CD14-positive monocyte (primary cell): Measurements from ENCODE around the gene ROBO2. TPM values are rescaled to one million over a fixed set of nuclear protein-coding genes. Genes with fewer than 3 reads are reported as not detected.

Experiments used
- DNase-seq, 3 donors: peaks; one replicate each; pipeline ENCODE4 v3.0.0-alpha.2; 2011 to 2022
- H2AFZ ChIP-seq: 2 replicates; pipeline ENCODE4 v1.6.0; 2012; ENCODE audit warnings: mild to moderate bottlenecking, low read depth, low read length, inconsistent platforms; ENCODE audit not compliant: insufficient read depth, poor library complexity, severe bottlenecking
- H3K27ac ChIP-seq, 2 donors: 1 replicate in 1 of 2; 2 replicates in 1 of 2; pipeline ENCODE4 v1.5.1; 2012 to 2013; ENCODE audit warnings: low read length in 2 of 2, control low read depth in 1 of 2, inconsistent platforms in 1 of 2, low read depth in 1 of 2, mild to moderate bottlenecking in 1 of 2
- H3K27me3 ChIP-seq, 2 donors: one replicate each; pipeline versions ENCODE4 v1.6.0 to v1.6.1; 2011 to 2013; ENCODE audit warnings: low read length in 2 of 2; ENCODE audit not compliant: control insufficient read depth in 2 of 2, insufficient read depth in 2 of 2
- H3K36me3 ChIP-seq, 2 donors: replicated peaks in 1 of 2; 1 replicate in 1 of 2; 2 replicates in 1 of 2; pipeline versions ENCODE4 v1.5.1 to v1.6.1; 2012 to 2013; ENCODE audit warnings: low read length in 2 of 2, control low read depth in 1 of 2, inconsistent platforms in 1 of 2, mild to moderate bottlenecking in 1 of 2; ENCODE audit not compliant: insufficient read depth in 2 of 2, control insufficient read depth in 1 of 2
- H3K4me1 ChIP-seq, 2 donors: 1 replicate in 1 of 2; 2 replicates in 1 of 2; pipeline versions ENCODE4 v1.5.1 to v1.6.1; 2012 to 2013; ENCODE audit warnings: low read length in 2 of 2, control low read depth in 1 of 2, inconsistent platforms in 1 of 2, mild to moderate bottlenecking in 1 of 2, moderate library complexity in 1 of 2; ENCODE audit not compliant: insufficient read depth in 2 of 2, control insufficient read depth in 1 of 2
- H3K4me2 ChIP-seq: replicated peaks from 2 replicates; pipeline ENCODE3; 2012; ENCODE audit warnings: low read length, moderate library complexity, mild to moderate bottlenecking; ENCODE audit not compliant: poor library complexity, severe bottlenecking; ENCODE audit errors: extremely low read depth
- H3K4me3 ChIP-seq, 3 experiments: fragments of 200-600 bp in 1 of 3; sonication (generic) in 1 of 3; replicated peaks in 1 of 3; 1 replicate in 2 of 3; 2 replicates in 1 of 3; pipeline ENCODE4 v1.5.1; 2011 to 2013; ENCODE audit warnings: low read length in 3 of 3, mild to moderate bottlenecking in 3 of 3, control low read depth in 2 of 3, low read depth in 2 of 3, inconsistent platforms in 1 of 3, moderate library complexity in 1 of 3
- H3K79me2 ChIP-seq: 2 replicates; pipeline ENCODE4 v1.6.0; 2012; ENCODE audit warnings: mild to moderate bottlenecking, control low read depth, inconsistent platforms, low read length, moderate library complexity; ENCODE audit not compliant: insufficient read depth
- H3K9ac ChIP-seq: 2 replicates; pipeline ENCODE4 v1.6.0; 2017; ENCODE audit warnings: low read length, mild to moderate bottlenecking; ENCODE audit not compliant: insufficient read depth, poor library complexity, severe bottlenecking
- H3K9me3 ChIP-seq, 2 donors: replicated peaks in 1 of 2; 1 replicate in 1 of 2; 2 replicates in 1 of 2; pipeline versions ENCODE4 v1.5.1 to v1.6.1; 2012 to 2013; ENCODE audit warnings: low read length in 2 of 2, control low read depth in 1 of 2; ENCODE audit not compliant: control insufficient read depth in 1 of 2, insufficient read depth in 1 of 2
- H4K20me1 ChIP-seq: 2 replicates; pipeline ENCODE4 v1.6.0; 2012; ENCODE audit warnings: mild to moderate bottlenecking, low read length, control low read depth, moderate library complexity; ENCODE audit not compliant: insufficient read depth
- H3K27ac Mint-ChIP-seq, 7 donors: one replicate each; pipeline ENCODE4 v1.8.0; 2020; ENCODE audit warnings: mild to moderate bottlenecking in 7 of 7, mixed read lengths in 7 of 7, moderate library complexity in 6 of 7, inconsistent platforms in 2 of 7
- H3K27me3 Mint-ChIP-seq, 3 donors: one replicate each; pipeline ENCODE4 v1.8.0; 2021 to 2022; ENCODE audit warnings: low read depth in 3 of 3, mild to moderate bottlenecking in 3 of 3, mixed read lengths in 3 of 3, moderate library complexity in 3 of 3, inconsistent platforms in 1 of 3
- H3K36me3 Mint-ChIP-seq, 2 donors: one replicate each; pipeline ENCODE4 v1.8.0; 2020; ENCODE audit warnings: mixed read lengths in 2 of 2, inconsistent platforms in 1 of 2, mild to moderate bottlenecking in 1 of 2
- H3K4me1 Mint-ChIP-seq: one replicate; pipeline ENCODE4 v1.8.0; 2020; ENCODE audit warnings: mild to moderate bottlenecking, mixed read lengths
- H3K4me3 Mint-ChIP-seq, 2 donors: one replicate each; pipeline ENCODE4 v1.8.0; 2020; ENCODE audit warnings: mild to moderate bottlenecking in 2 of 2, mixed read lengths in 2 of 2, moderate library complexity in 1 of 2
- H3K9me3 Mint-ChIP-seq, 7 donors: one replicate each; pipeline ENCODE4 v1.8.0; 2020 to 2022; ENCODE audit warnings: mixed read lengths in 7 of 7, mild to moderate bottlenecking in 6 of 7, moderate library complexity in 6 of 7, inconsistent platforms in 2 of 7
- WGBS: methylation state at CpG from one replicate; pipeline ENCODE4 v1.1.5; 2013; ENCODE audit warnings: missing lambda C conversion rate; ENCODE audit not compliant: insufficient coverage; 5-methylcytosine and 5-hydroxymethylcytosine counted together
- intact Hi-C, 2 donors: fragments of 100-400 bp; cut with micrococcal nuclease; formaldehyde crosslinking; loops; one replicate each; pipeline versions ENCODE4 v1.15.0 to v1.15.1; 2023
- polyA plus RNA-seq, 3 donors: library from polyadenylated mRNA; depleted of rRNA in 1 of 3; unstranded in 2 of 3; stranded (reverse) in 1 of 3; fragments of 300-500 nt in 2 of 3; fragments of >200 nt in 1 of 3; fragmentation: Illumina TruSeq in 2 of 3; gene quantifications; 1 replicate in 2 of 3; 2 replicates in 1 of 3; pipeline ENCODE4 v1.2.3, GENCODE V29; 2012 to 2021
- TF ChIP-seq, protein P1 (sequence below): fragments of 200-600 bp; IDR thresholded peaks from one replicate; pipeline ENCODE4 v1.8.0; 2022; ENCODE audit warnings: antibody characterized with exemption, mild to moderate bottlenecking

Gene ROBO2
- polyA plus RNA-seq, 3 donors = not detected

DNA sequence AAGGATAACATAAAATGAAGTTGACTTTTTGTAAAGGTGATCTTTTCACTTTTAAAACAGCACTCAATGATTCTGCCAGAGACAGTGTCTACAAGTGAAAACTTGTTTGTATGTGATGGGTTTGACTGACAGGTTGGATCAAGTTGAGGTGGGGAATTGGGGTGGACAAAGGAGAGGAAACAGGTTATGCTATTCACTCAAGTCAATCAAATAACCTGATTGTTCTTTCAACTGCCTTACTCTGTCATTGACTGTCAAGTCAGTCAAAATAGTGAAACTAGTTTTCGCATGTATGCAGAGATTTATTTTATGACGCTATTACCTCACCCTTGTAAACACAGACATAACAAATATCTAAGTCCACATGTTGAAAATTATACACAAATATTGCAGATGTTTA, 187.7 kb downstream of the ROBO2 start:
- Histone ChIP-seq H3K36me3 (no peaks in the 10 kb centered on the region), H3K4me2 (no peak overlapping the region), H3K4me3 (no peak overlapping the region), H3K27ac (no peak overlapping the region), H2AFZ (no peak overlapping the region), H3K9me3 (no peaks in the 10 kb centered on the region), H3K4me1 (no peaks in the 10 kb centered on the region), H3K79me2 (no peaks in the 10 kb centered on the region), H3K27me3 (no peaks in the 10 kb centered on the region), H3K9ac (no peak overlapping the region), H4K20me1 (no peaks in the 10 kb centered on the region)
- H3K4me1 Mint-ChIP-seq = no peaks in the 10 kb centered on the region
- intact Hi-C loops = no loop called here
- DNase-seq = no peak
- no peaks in the 10 kb centered on the region for H3K9me3 Mint-ChIP-seq
- H3K27me3 Mint-ChIP-seq = peaks cover 0 to 2% (median 1%) of the 10 kb centered on the region in 3 donors
- H3K27ac Mint-ChIP-seq = no peak overlapping the region
- no CpG with 5 or more reads among the region's 2 CpGs for WGBS
- TF ChIP-seq, protein P1, sequence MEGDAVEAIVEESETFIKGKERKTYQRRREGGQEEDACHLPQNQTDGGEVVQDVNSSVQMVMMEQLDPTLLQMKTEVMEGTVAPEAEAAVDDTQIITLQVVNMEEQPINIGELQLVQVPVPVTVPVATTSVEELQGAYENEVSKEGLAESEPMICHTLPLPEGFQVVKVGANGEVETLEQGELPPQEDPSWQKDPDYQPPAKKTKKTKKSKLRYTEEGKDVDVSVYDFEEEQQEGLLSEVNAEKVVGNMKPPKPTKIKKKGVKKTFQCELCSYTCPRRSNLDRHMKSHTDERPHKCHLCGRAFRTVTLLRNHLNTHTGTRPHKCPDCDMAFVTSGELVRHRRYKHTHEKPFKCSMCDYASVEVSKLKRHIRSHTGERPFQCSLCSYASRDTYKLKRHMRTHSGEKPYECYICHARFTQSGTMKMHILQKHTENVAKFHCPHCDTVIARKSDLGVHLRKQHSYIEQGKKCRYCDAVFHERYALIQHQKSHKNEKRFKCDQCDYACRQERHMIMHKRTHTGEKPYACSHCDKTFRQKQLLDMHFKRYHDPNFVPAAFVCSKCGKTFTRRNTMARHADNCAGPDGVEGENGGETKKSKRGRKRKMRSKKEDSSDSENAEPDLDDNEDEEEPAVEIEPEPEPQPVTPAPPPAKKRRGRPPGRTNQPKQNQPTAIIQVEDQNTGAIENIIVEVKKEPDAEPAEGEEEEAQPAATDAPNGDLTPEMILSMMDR = no peak
- no peaks in the 10 kb centered on the region for H3K36me3 Mint-ChIP-seq
- H3K4me3 Mint-ChIP-seq = no peak overlapping the region

DNA sequence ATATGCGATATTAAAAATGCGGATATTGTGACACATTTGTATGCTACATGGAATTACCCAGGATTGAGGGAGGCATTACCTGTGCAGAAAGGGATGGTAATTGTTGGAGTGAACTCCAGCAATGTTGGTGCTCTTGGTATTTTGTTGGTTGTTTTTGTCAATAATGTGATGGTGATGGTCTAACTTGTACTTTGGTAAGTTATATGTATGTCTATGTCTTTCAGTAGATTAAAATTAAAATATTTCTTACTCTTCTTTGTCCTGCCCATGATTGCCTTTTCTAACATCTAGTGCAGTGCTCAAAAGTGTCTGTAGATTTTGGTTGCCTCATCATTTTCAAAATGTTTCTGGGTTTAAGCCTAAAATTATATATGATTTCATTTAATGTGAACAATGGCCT, 192.7 kb downstream of the ROBO2 start:
- H2AFZ ChIP-seq = no peak overlapping the region
- Mint-ChIP-seq H3K36me3 (no peaks in the 10 kb centered on the region), H3K4me1 (no peaks in the 10 kb centered on the region), H3K4me3 (no peak overlapping the region), H3K27ac (no peak overlapping the region), H3K9me3 (peaks cover 0 to 2% (median 0%) of the 10 kb centered on the region in 7 donors), H3K27me3 (peaks cover 0 to 1% (median 0%) of the 10 kb centered on the region in 3 donors)
- H4K20me1 ChIP-seq = no peaks in the 10 kb centered on the region
- no peak overlapping the region for H3K27ac ChIP-seq
- H3K79me2 ChIP-seq = no peaks in the 10 kb centered on the region
- intact Hi-C loops = no loop called here
- no peaks in the 10 kb centered on the region for H3K4me1 ChIP-seq
- H3K4me3 ChIP-seq = no peak overlapping the region
- H3K9ac ChIP-seq = no peak overlapping the region
- TF ChIP-seq, protein P1 = no peak
- H3K9me3 ChIP-seq = no peaks in the 10 kb centered on the region
- DNase-seq = no peak
- H3K36me3 ChIP-seq = no peaks in the 10 kb centered on the region
- no peaks in the 10 kb centered on the region for H3K27me3 ChIP-seq
- H3K4me2 ChIP-seq = no peak overlapping the region
- WGBS = 97% methylated on average over 2 of the region's 2 CpGs
